OCI-LY3 (cell line): Measurements from ENCODE around the gene RELT.

Experiments used
- H2AFZ ChIP-seq: fragments of 200-600, 300-600 bp; shearing (Covaris generic); 2 replicates; pipeline ENCODE4 v1.6.0; 2014; ENCODE audit warnings: antibody characterized with exemption, low read depth, low read length
- H3K27ac ChIP-seq: fragments of 200-600, 300-600 bp; sonication (generic); 2 replicates; pipeline ENCODE4 v1.5.1; 2014; ENCODE audit warnings: mild to moderate bottlenecking, low read length, moderate library complexity, mixed read lengths
- H3K27me3 ChIP-seq: fragments of 200-600, 300-600 bp; sonication (generic); 2 replicates; pipeline ENCODE4 v1.6.1; 2014; ENCODE audit warnings: low read depth, low read length, mixed read lengths
- H3K36me3 ChIP-seq: fragments of 200-600, 300-600 bp; sonication (generic); replicated peaks from 2 replicates; pipeline ENCODE3; 2014; ENCODE audit warnings: low read depth, low read length, mixed read lengths
- H3K4me1 ChIP-seq: fragments of 300-600, 200-600 bp; sonication (generic); 2 replicates; pipeline ENCODE4 v1.6.1; 2014; ENCODE audit warnings: low read length, mixed read lengths
- H3K4me2 ChIP-seq: fragments of 200-600, 300-600 bp; sonication (generic); 2 replicates; pipeline ENCODE4 v1.6.1; 2014; ENCODE audit warnings: low read length, mixed read lengths
- H3K4me3 ChIP-seq: fragments of 300-600, 200-600 bp; sonication (generic); 2 replicates; pipeline ENCODE4 v1.5.1; 2014; ENCODE audit warnings: antibody characterized with exemption, mild to moderate bottlenecking, low read length, moderate library complexity
- H3K79me2 ChIP-seq: fragments of 300-600, 200-600 bp; shearing (Covaris generic); 2 replicates; pipeline ENCODE4 v1.6.1; 2014; ENCODE audit warnings: mild to moderate bottlenecking, low read length, mixed read lengths
- H3K9ac ChIP-seq: fragments of 300-600, 200-600 bp; shearing (Covaris generic); 2 replicates; pipeline ENCODE4 v1.6.0; 2014; ENCODE audit warnings: mild to moderate bottlenecking, low read length, moderate library complexity
- H3K9me3 ChIP-seq: fragments of 200-600, 300-600 bp; shearing (Covaris generic); 2 replicates; pipeline ENCODE4 v1.6.1; 2014; ENCODE audit warnings: low read length, mixed read lengths; ENCODE audit not compliant: insufficient read depth
- H4K20me1 ChIP-seq: fragments of 200-600, 300-600 bp; sonication (generic); 2 replicates; pipeline ENCODE4 v1.6.1; 2016; ENCODE audit warnings: low read length, mixed read lengths; ENCODE audit not compliant: insufficient read depth
- CTCF ChIP-seq: fragments of 200-600, 300-600 bp; sonication (generic); IDR thresholded peaks from 2 replicates; pipeline ENCODE4 v1.5.1; 2014; ENCODE audit warnings: antibody characterized with exemption, low read length, low read depth
- EZH2phosphoT487 ChIP-seq: fragments of 200-600 bp; shearing (Covaris generic); IDR thresholded peaks from 2 replicates; pipeline ENCODE4 v1.6.1; 2018; ENCODE audit warnings: antibody characterized with exemption, mixed run types, low read depth

The RELT gene

GRCh38 chr11:73396985-73397384 is 20.8 kb downstream of the RELT start:
- no peaks in the 10 kb centered on the region for H3K9me3 ChIP-seq
- no peak overlapping the region for H2AFZ ChIP-seq
- no peak overlapping the region for H3K4me3 ChIP-seq
- no peak overlapping the region for H3K4me2 ChIP-seq
- peaks cover 37% of the 10 kb centered on the region for H3K36me3 ChIP-seq
- TF ChIP-seq CTCF (no peak), EZH2phosphoT487 (no peak)
- H3K79me2 ChIP-seq: no peaks in the 10 kb centered on the region
- H3K4me1 ChIP-seq: peaks cover 6% of the 10 kb centered on the region
- no peak overlapping the region for H3K9ac ChIP-seq
- peaks cover 3% of the 10 kb centered on the region; the same call in 1 of the 2 replicates for H4K20me1 ChIP-seq
- H3K27ac ChIP-seq: no peak overlapping the region
- no peaks in the 10 kb centered on the region for H3K27me3 ChIP-seq

- H3K9ac ChIP-seq: no peak overlapping the region
- no peak overlapping the region for H3K4me2 ChIP-seq
- H3K79me2 ChIP-seq: no peaks in the 10 kb centered on the region
- peaks cover 6% of the 10 kb centered on the region for H3K4me1 ChIP-seq
- H3K27me3 ChIP-seq: no peaks in the 10 kb centered on the region
- no peak overlapping the region for H3K27ac ChIP-seq
- TF ChIP-seq EZH2phosphoT487: no peak
- no peak for TF ChIP-seq CTCF
- H3K4me3 ChIP-seq: no peak overlapping the region
- H2AFZ ChIP-seq: no peak overlapping the region
- no peaks in the 10 kb centered on the region for H3K9me3 ChIP-seq
- H3K36me3 ChIP-seq: peaks cover 37% of the 10 kb centered on the region
- H4K20me1 ChIP-seq: peaks cover 3% of the 10 kb centered on the region; the same call in 1 of the 2 replicates
Measured at GRCh38 chr11:73397468-73398131, 21.4 kb downstream of the RELT start.

GRCh38 chr11:73398132-73398526 is 21.9 kb downstream of the RELT start:
- H3K79me2 ChIP-seq: no peaks in the 10 kb centered on the region

GRCh38 chr11:73398721-73399120 is 22.5 kb downstream of the RELT start:
- no peak overlapping the region for H3K27ac ChIP-seq

More at GRCh38 chr11:73398132-73398526, 21.9 kb downstream of the RELT start:
- Histone ChIP-seq H3K4me1 (peaks cover 6% of the 10 kb centered on the region), H3K4me3 (no peak overlapping the region), H2AFZ (no peak overlapping the region), H4K20me1 (peaks cover 3% of the 10 kb centered on the region; the same call in 1 of the 2 replicates), H3K36me3 (peaks cover 37% of the 10 kb centered on the region), H3K27ac (no peak overlapping the region), H3K9me3 (no peaks in the 10 kb centered on the region), H3K4me2 (no peak overlapping the region), H3K27me3 (no peaks in the 10 kb centered on the region), H3K9ac (no peak overlapping the region)
- TF ChIP-seq EZH2phosphoT487 (no peak), CTCF (no peak)

More at GRCh38 chr11:73398721-73399120, 22.5 kb downstream of the RELT start:
- H3K9ac ChIP-seq: no peak overlapping the region
- H3K27me3 ChIP-seq: no peaks in the 10 kb centered on the region
- no peak overlapping the region for H3K4me2 ChIP-seq
- no peak overlapping the region for H3K4me3 ChIP-seq
- no peaks in the 10 kb centered on the region for H3K9me3 ChIP-seq
- no peak for TF ChIP-seq CTCF
- no peak for TF ChIP-seq EZH2phosphoT487
- peaks cover 6% of the 10 kb centered on the region for H3K4me1 ChIP-seq
- H2AFZ ChIP-seq: no peak overlapping the region
- no peaks in the 10 kb centered on the region for H4K20me1 ChIP-seq
- H3K79me2 ChIP-seq: no peaks in the 10 kb centered on the region
- H3K36me3 ChIP-seq: peaks cover 36% of the 10 kb centered on the region
